Naive thymus-derived CD4-positive, alpha-beta T cell (primary cell): ENCODE measurements around the gene DIPK1C. TPM values are rescaled to one million over a fixed set of nuclear protein-coding genes. Genes with fewer than 3 reads are reported as not detected.

Source experiments
- ATAC-seq: fragments of 150-1000 bp; cut with Tn5 transposase; 2 replicates; pipeline ENCODE4 v1.10.0; 2021; ENCODE audit warnings: mild to moderate bottlenecking, moderate library complexity
- CTCF ChIA-PET: fragments of 350-600 bp; sonication (Branson Sonifier 250); formaldehyde crosslinking; loops from one replicate; lab custom pipeline; 2021; ENCODE audit warnings: antibody characterized with exemption; lab: Charles Lee
- POLR2A ChIA-PET: fragments of 350-600 bp; sonication (Branson Sonifier 250); formaldehyde crosslinking; loops from one replicate; lab custom pipeline; 2021; ENCODE audit warnings: antibody characterized with exemption, inconsistent platforms; lab: Charles Lee
- DNase-seq, 9 donors: peaks; one replicate each; pipeline versions ENCODE4 v3.0.0 to v3.0.0-alpha.2; 2020 to 2022; ENCODE audit warnings: mixed read lengths in 1 of 9
- H3K27ac ChIP-seq: one replicate; pipeline ENCODE4 v1.7.0; 2013; ENCODE audit warnings: mild to moderate bottlenecking, low read depth, low read length, moderate library complexity
- H3K27me3 ChIP-seq, 2 donors: one replicate each; pipeline ENCODE4 v1.7.0; 2013; ENCODE audit warnings: low read length in 2 of 2, mild to moderate bottlenecking in 2 of 2, moderate library complexity in 2 of 2; ENCODE audit not compliant: control insufficient read depth in 2 of 2, insufficient read depth in 2 of 2
- H3K36me3 ChIP-seq, 3 experiments: 1 replicate in 2 of 3; 2 replicates in 1 of 3; pipeline ENCODE4 v1.7.0; 2013; ENCODE audit warnings: low read length in 3 of 3, mild to moderate bottlenecking in 3 of 3, moderate library complexity in 1 of 3; ENCODE audit not compliant: insufficient read depth in 3 of 3, control insufficient read depth in 2 of 3
- H3K4me1 ChIP-seq, 2 donors: one replicate each; pipeline ENCODE4 v1.7.0; 2013; ENCODE audit warnings: low read length in 2 of 2, mild to moderate bottlenecking in 2 of 2, moderate library complexity in 1 of 2; ENCODE audit not compliant: control insufficient read depth in 2 of 2, insufficient read depth in 2 of 2
- H3K4me3 ChIP-seq: 2 replicates; pipeline ENCODE4 v1.7.0; 2013; ENCODE audit warnings: mild to moderate bottlenecking, low read length
- H3K9me3 ChIP-seq, 3 experiments: 1 replicate in 2 of 3; 2 replicates in 1 of 3; pipeline ENCODE4 v1.7.0; 2013; ENCODE audit warnings: low read length in 3 of 3; ENCODE audit not compliant: control insufficient read depth in 2 of 3
- H3K27ac Mint-ChIP-seq, 9 donors: one replicate each; pipeline ENCODE4 v1.8.0; 2020 to 2022; ENCODE audit warnings: mixed read lengths in 9 of 9, mild to moderate bottlenecking in 8 of 9, moderate library complexity in 5 of 9, inconsistent platforms in 2 of 9
- H3K27me3 Mint-ChIP-seq, 5 donors: one replicate each; pipeline ENCODE4 v1.8.0; 2021 to 2022; ENCODE audit warnings: mixed read lengths in 5 of 5, mild to moderate bottlenecking in 1 of 5
- H3K36me3 Mint-ChIP-seq, 5 donors: one replicate each; pipeline ENCODE4 v1.8.0; 2020 to 2022; ENCODE audit warnings: mixed read lengths in 5 of 5, mild to moderate bottlenecking in 3 of 5, inconsistent platforms in 1 of 5
- H3K4me1 Mint-ChIP-seq, 7 donors: one replicate each; pipeline ENCODE4 v1.8.0; 2020 to 2022; ENCODE audit warnings: mixed read lengths in 7 of 7, mild to moderate bottlenecking in 3 of 7, inconsistent platforms in 1 of 7
- H3K4me3 Mint-ChIP-seq, 10 donors: one replicate each; pipeline ENCODE4 v1.8.0; 2020 to 2022; ENCODE audit warnings: mild to moderate bottlenecking in 10 of 10, mixed read lengths in 10 of 10, moderate library complexity in 6 of 10, inconsistent platforms in 2 of 10
- H3K9me3 Mint-ChIP-seq, 11 donors: one replicate each; pipeline ENCODE4 v1.8.0; 2020 to 2022; ENCODE audit warnings: mixed read lengths in 11 of 11, mild to moderate bottlenecking in 4 of 11, inconsistent platforms in 1 of 11, moderate library complexity in 1 of 11
- intact Hi-C, 2 donors: fragments of 100-400 bp; cut with micrococcal nuclease; formaldehyde crosslinking; loops; one replicate each; pipeline ENCODE4 v1.15.1; 2023
- polyA plus RNA-seq, 2 donors: library from polyadenylated mRNA; unstranded; fragments of 300-500 nt; fragmentation: Illumina TruSeq; gene quantifications; one replicate each; pipeline ENCODE4 v1.2.3, GENCODE V29; 2021
- total RNA-seq, 6 experiments: library from RNA in 5 of 6; stranded (reverse) in 5 of 6; gene quantifications; 1 replicate in 5 of 6; 2 replicates in 1 of 6; pipeline ENCODE4 v1.2.3 and lab custom pipeline; 2021 to 2026

The DIPK1C gene
- total and polyA plus RNA-seq, 7 experiments from 2014 or later: not detected

DNA sequence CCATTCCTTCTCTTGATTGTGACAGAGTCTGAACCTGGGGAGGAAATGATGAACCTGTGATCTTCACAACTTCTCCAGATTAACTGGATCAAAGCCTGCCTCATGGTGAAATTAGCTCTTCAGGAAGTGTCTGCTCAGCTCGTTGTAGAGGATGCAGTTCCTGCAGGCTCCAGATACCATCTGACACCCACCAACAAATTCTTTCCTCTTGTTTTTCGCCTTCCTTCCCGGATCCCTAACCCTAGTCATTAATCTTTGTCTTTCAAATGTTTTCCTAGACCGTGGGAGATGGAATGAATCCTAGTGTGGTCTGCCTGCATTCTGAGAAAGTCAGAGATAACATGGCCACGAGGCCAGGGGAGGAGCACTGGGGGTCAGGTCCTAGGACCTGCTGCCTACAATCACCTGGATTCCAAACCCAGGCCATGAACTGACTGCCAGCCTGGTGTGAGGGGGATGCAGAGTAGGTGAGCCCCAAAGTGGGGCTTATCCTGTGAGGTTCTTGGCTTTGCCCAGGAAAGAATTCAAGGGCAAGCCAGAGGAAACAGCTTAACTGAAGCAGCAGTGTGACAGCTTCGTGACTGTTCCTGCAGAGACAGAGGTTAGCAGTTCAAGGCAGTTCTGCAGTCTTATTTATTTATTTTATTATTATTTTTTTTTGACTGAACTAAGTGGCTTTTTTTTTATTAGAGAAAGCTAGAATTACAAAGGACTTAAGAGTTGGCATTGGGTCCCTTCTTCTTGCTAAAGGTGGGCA lies 67.8 kb downstream of the DIPK1C start:
- ATAC-seq (peak; percentile 12), DNase-seq (peak in 2 of 9 donors; percentile 24 to 28)
- peaks cover 0 to 23% of the 10 kb centered on the region in 2 donors for H3K4me1 ChIP-seq
- no peak overlapping the region for H3K4me3 ChIP-seq
- Mint-ChIP-seq H3K4me1 (peaks cover 15 to 48% (median 38%) of the 10 kb centered on the region in 7 donors), H3K9me3 (no peaks in the 10 kb centered on the region), H3K27ac (peak overlapping the region in 7 of 9 donors; percentile 5 to 72 (median 37)), H3K36me3 (no peaks in the 10 kb centered on the region), H3K27me3 (peaks cover 0 to 36% (median under 1%) of the 10 kb centered on the region in 5 donors), H3K4me3 (peak overlapping the region in 7 of 10 donors; percentile 6 to 66 (median 50))
- H3K36me3 ChIP-seq: no peaks in the 10 kb centered on the region
- ChIA-PET CTCF (interaction anchor here (1.2 to 1.9 kb wide), 3 partner anchors 10 to 104 kb away, joined by 3 to 5 read pairs (median 4); no protein-coding TSS in a partner anchor), POLR2A (interaction anchor here (0.7 to 1.8 kb wide), 5 partner anchors 10 to 106 kb away, joined by 3 to 6 read pairs (median 4); no protein-coding TSS in a partner anchor)
- intact Hi-C loops: loop anchor here in 1 of 2 donors (1.0 kb wide), 1 partner anchor 11 kb away; no protein-coding TSS in a partner anchor
- no peaks in the 10 kb centered on the region for H3K9me3 ChIP-seq
- no peak overlapping the region for H3K27ac ChIP-seq
- no peaks in the 10 kb centered on the region for H3K27me3 ChIP-seq

DNA sequence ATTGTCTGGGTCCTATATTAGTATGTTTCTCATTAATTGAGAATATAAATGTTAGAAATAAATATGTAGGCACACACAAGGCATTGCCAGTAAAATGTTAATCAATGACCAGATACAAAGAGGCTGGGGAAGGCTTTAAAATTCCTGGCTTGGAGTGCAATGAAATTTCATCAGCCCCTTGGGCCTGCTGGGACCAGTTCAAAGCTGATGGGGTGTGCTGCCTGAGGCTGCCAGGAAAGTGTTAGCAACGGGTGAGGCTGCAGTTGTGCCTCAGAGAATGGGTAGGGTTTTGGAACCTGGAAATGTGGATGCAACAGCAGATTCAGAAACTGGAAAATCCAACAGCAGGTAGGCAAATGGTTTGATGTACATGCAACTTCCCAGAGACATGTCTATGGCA lies 68.9 kb downstream of the DIPK1C start:
- H3K27me3 ChIP-seq: no peaks in the 10 kb centered on the region
- intact Hi-C loops: no loop called here
- Mint-ChIP-seq H3K27me3 (peaks cover 0 to 25% (median 0%) of the 10 kb centered on the region in 5 donors), H3K4me3 (peak overlapping the region in 4 of 10 donors; percentile 22 to 50 (median 30)), H3K36me3 (no peaks in the 10 kb centered on the region), H3K9me3 (no peaks in the 10 kb centered on the region), H3K27ac (peak overlapping the region in 3 of 9 donors; percentile 3 to 50 (median 44)), H3K4me1 (peaks cover 15 to 48% (median 38%) of the 10 kb centered on the region in 7 donors)
- no peaks in the 10 kb centered on the region for H3K36me3 ChIP-seq
- peaks cover 0 to 23% of the 10 kb centered on the region in 2 donors for H3K4me1 ChIP-seq
- no peak overlapping the region for H3K4me3 ChIP-seq
- no peaks in the 10 kb centered on the region for H3K9me3 ChIP-seq
- H3K27ac ChIP-seq: no peak overlapping the region
- CTCF ChIA-PET: interaction anchor here (1.2 to 1.5 kb wide), 2 partner anchors 9 to 39 kb away, joined by 3 read pairs; no protein-coding TSS in a partner anchor
- ATAC-seq (no peak), DNase-seq (no peak)
- POLR2A ChIA-PET: no interaction called here

DNA sequence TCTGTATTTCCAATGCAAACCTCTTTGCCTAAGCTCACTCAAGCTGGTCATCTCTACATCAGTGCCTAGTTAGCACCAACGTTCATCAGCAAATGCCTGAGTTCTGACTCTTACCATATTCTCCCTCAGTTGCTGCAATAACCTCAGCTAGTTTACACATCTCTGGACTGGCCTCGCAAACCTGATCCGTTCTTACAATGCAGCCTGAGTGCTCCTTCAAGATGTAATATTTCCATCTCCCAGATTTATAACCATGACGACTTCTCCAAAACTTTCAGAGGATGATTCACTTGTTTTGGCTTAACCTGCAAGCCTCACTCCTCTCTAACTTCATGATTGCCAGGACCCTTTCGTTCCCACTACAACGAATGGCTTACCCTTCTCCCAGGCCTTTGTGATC lies 69.7 kb downstream of the DIPK1C start:
- Mint-ChIP-seq H3K4me1 (peaks cover 15 to 48% (median 38%) of the 10 kb centered on the region in 7 donors), H3K4me3 (no peak overlapping the region), H3K9me3 (no peaks in the 10 kb centered on the region), H3K36me3 (no peaks in the 10 kb centered on the region), H3K27ac (peak overlapping the region in 5 of 9 donors; percentile 3 to 70 (median 45)), H3K27me3 (peaks cover 0 to 18% (median 0%) of the 10 kb centered on the region in 5 donors)
- H3K9me3 ChIP-seq: no peaks in the 10 kb centered on the region
- no peak overlapping the region for H3K4me3 ChIP-seq
- CTCF ChIA-PET: interaction anchor here (0.5 to 1.5 kb wide), 3 partner anchors 11 to 38 kb away, joined by 3 to 4 read pairs (median 4); no protein-coding TSS in a partner anchor
- DNase-seq (no peak), ATAC-seq (no peak)
- POLR2A ChIA-PET: interaction anchor here (1.6 kb wide), 1 partner anchor 50 kb away, joined by 3 read pairs; no protein-coding TSS in a partner anchor
- H3K27me3 ChIP-seq: no peaks in the 10 kb centered on the region
- H3K27ac ChIP-seq: no peak overlapping the region
- intact Hi-C loops: no loop called here
- no peaks in the 10 kb centered on the region for H3K36me3 ChIP-seq
- H3K4me1 ChIP-seq: peaks cover 0 to 23% of the 10 kb centered on the region in 2 donors

Other genes with a start within 250 kb of the DIPK1C start
- 10 to 100 TPM; 13.9 to 36.9 (median 22.6) TPM for gene CYB5A, start 165.3 kb downstream of the DIPK1C start, total RNA-seq
- 10 to 100 TPM; 46.6 to 57.3 TPM for gene CYB5A, start 165.3 kb downstream of the DIPK1C start, polyA plus RNA-seq
- gene C18orf63, start 141.5 kb downstream of the DIPK1C start, total RNA-seq: not detected
- gene C18orf63, start 141.5 kb downstream of the DIPK1C start, polyA plus RNA-seq: not detected
- 100 to 1,000 TPM; 112 to 169 (median 148) TPM for gene CNDP2, start 39.1 kb upstream of the DIPK1C start, total RNA-seq
- 100 to 1,000 TPM in 1 of 2 donors, 10 to 100 TPM in 1; 87.7 to 131 TPM for gene CNDP2, start 39.1 kb upstream of the DIPK1C start, polyA plus RNA-seq
- under 1 TPM in 2 of 5 experiments, not detected in 3; 0.19 to 0.34 TPM for gene CNDP1, start 77.2 kb upstream of the DIPK1C start, total RNA-seq
- under 1 TPM in 1 of 2 donors, not detected in 1; 0.12 TPM for gene CNDP1, start 77.2 kb upstream of the DIPK1C start, polyA plus RNA-seq
- gene ZNF407, start 140.6 kb upstream of the DIPK1C start, total RNA-seq: 10 to 100 TPM; 23.1 to 31.3 (median 29.7) TPM
- 1 to 10 TPM; 6.8 to 8.7 TPM for gene ZNF407, start 140.6 kb upstream of the DIPK1C start, polyA plus RNA-seq